HG03045 (cell line): ENCODE measurements around the gene RXRA.

Experiments used
- ATAC-seq: cut with Tn5 transposase; IDR thresholded peaks from one replicate; pipeline ENCODE4 v1.9.1; 2021; ENCODE audit warnings: mild to moderate bottlenecking, moderate library complexity; ENCODE audit not compliant: unreplicated experiment

RXRA gene

DNA sequence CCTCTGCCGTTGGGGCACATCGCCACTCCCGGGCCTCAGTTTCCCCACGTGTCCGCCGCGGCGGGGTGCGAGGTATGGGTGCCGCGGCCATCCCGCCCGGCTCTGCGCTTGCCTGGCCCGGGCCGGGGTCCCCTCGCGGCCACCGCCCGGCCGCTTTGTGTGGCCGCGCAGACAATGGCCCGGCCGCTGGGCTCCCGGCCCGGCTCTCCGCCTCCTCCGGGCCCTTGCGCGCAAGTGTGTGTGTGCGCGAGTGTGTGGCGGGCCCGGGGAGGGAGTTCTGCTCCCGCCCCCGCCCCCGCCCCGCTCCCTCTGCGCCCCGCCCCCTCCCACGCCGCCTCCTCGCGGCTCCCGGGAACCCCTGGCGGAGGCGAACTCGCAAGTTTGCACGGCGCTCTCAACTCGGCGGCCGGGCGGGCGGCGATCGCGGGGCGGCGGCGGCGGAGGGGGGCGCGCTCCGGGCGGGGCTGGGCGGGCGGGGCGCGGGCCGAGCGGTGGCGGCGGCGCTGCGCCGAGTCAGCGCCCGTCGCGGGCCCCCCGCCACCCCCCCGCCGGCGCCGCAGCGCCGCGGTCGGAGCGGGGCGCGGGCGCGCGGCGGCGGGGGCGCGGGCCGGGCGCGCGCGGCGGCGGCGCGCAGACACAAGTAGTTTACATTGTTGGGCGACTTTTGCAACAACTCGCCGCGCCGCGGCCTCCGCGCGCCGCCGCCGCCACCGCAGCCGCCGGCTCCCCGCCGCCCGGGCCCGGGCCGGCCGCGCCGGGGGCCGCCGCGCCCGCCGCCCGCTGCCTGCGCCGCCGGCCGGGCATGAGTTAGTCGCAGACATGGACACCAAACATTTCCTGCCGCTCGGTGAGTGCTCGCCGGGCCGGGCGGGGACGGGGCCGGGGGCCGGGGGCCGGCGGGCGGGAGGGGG lies at the start of gene RXRA:
Gene RXRA, plus strand, starts transcription at position 643 of the 911 bp plus-strand sequence. Its CDS starts 177 bp downstream, at position 820.
- ATAC-seq, result no peak

DNA sequence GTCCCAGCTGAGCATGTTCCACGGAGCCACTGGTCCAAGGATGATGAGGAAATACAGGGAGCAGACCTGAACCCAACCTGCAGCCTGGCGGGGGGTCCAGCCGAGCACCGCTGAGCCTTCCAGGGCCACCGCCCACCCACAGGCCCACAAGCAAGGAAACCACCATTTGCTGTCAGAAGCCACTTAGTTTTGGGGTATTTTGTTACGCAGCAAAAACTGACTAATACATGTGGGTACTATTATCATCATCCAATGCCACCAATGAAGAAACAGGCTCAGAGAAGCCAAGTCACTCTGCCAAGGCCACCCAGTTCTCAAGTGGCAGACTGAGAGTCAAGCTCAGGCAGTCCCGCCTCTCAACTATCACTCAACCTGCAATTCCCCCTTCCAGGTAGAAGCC lies 48.0 kb upstream of the RXRA start:
- no peak for ATAC-seq

- no peak for ATAC-seq
Measured at GRCh38 chr9:134278974-134279640, 47.1 kb upstream of the RXRA start.

DNA sequence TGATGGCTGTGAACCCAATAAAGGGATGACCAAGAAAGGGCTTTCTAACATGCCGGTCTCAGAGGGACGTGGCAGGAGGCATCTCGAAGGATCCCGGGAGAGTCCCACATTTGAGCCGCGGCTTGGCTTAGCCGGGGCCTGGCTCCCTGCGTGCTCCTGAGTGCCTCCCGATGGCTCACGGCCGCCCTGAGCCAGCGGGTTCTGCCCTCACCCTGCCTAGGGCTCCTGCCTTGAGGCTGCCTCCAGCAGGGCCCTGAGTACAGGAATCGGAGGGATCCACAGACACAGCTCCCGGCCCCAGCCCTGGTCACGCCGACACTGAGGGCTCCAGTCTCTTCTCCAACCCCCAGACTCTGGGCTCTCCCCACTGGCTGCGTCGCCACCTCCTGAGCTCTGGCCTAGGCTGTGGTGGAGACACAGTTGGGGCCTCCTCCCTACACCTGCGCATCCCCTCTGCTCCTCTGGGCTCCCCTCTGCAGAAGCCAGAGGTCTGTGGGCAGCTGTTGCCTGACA lies 44.1 kb upstream of the RXRA start:
- no peak for ATAC-seq

DNA sequence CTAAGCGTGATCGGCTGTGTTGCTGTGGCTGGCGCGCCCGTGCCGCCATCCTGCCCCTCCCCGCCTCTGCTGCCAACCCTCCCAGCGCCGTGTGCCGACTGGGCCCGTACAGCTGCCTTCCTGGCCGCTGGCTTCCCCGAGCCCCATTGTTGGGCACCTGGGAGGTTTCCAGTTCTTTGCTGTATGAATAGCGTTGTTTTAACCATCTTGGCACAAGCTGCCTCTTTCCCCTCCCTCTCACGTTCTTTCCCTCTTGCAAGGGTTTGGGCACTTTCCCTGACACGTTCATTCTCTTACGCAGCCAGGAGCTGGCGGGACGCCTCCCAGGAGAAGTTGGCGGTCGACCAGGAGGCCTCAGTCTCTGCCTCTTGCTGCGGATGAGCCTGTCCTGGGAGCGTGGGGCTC lies 43.1 kb upstream of the RXRA start:
- no peak for ATAC-seq

DNA sequence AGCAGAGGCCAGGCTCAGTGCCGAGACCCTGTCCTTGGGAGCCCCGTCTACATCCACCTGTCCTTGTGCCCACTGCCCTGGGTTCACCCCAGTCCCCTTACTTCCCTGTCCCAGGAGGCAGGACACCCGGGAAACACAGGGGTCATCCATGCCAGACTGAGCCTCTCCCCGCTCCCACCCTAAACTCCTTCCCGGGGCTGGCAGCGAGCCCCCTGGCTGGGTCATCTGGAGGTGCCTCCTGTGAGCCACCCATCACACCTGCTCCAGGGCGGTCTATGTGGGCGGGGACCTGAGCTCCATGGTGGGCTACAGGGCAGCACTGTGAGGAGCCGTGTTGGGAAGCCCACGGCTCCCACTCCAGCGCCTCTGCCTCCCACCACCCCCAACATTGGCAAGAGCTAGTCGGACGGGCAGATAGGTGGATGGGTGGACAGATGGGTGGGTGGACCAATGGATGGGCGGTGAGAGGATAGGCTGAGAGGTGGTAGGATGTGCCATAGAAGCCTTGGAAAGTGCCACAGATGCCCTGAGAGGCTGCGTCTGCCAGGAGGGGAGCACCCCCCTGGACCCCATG lies 42.5 kb upstream of the RXRA start:
- no peak for ATAC-seq

DNA sequence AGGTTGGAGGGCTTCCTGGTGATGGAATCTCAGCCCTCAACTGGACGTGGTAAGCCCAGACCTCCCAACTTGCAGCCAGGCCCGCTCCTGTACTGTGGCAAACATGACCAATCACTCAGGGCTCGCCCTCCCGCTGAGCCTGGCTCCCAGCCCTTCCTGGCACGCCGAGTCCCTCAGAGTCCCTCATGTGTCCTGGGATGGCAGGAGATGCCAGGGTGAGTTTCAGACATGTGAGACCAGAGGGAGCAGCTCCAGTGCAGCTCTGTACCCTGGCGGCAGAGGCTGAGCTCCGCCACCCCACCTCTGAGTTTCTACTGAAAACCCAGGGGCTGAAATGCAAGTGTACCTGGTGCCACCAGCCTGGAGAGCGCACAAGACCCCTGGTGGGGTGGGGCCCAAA lies 42.0 kb upstream of the RXRA start:
- ATAC-seq, result no peak

DNA sequence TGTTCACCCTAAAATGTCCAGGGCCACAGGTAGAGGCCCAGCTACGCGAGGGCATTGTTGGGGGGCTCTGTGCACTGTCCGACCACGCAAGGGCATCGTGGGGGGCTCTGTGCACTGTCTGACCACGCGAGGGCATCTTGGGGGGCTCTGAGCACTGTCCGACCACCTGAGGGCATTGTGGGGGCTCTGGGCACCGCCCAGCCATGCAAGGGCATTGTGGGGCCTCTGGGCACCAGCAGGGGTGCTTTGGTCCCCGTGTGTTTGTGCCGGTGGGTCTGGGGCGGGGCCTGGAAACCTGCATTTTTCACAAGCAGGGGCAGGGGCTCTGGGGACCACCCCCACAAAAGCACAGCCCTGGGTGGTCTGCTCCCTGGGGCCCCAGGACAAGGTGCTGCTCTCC lies 41.5 kb upstream of the RXRA start:
- ATAC-seq, result no peak

DNA sequence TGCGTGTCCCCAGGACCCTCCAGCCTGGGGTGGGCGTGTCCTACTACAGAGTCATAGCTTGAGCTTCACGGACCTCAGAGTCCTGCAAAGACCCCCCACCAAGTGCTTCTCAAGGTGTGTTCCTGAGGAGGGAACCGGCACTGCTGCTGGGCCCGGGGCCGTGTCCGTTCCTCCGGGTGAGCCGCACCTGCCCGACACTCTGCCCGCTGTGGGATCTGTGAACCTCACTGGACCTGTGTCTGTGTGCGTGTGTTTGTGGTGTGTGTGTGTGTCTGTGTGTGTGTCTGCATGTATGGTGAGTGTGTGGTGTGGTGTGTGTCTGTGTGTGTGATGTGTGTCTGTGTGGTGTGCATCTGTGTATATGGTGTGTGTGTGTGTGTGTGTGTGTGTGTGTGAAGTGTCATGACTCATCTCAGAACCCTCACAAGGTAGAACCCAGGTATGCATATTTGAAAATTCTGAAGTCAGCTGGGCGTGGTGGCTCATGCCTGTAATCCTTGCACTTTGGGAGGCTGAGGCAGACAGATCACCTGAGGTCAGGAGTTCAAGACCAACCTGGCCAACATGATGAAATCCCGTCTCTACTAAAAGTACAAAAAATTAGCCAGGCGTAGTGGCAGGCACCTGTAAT lies 40.9 kb upstream of the RXRA start:
- ATAC-seq, result no peak

DNA sequence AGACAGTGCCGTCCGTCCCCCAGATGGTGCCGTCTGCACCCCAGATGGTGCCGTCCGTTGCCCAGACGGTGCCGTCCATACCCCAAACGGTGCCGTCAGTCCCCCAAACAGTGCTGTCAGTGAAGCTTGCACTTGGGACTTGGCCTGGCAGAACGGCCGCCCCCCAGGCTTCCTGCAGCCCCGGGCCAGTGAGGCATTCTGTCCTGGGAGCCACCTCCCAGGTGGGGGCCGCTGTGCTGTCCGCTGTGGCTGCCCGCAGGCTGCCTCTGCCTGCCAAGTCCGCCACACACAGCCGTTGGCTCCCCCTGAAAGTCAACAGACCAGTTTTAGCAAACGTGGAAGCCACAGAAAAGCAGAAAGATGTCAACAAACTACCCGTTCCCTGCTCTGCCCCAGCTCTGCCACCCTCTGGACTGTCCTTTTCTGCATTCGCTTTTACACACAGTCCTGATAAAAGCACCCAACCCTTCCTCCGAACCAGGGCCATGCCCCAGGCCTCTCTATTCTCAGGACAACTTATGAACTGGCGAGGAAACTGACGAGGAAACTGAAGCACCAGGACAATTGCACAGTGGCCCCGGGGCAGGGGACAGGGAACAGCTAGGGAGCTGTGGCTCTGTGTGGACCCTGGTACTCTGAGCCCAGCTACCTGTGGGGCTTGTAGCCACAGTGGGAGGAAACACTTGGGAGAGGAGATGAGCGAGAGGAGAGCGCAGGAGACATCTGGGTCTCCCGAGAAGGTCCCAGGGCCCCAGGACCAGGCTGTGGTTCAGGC lies 39.6 kb upstream of the RXRA start:
- no peak for ATAC-seq

GRCh38 chr9:134287591-134288491 lies 38.4 kb upstream of the RXRA start:
- no peak for ATAC-seq

DNA sequence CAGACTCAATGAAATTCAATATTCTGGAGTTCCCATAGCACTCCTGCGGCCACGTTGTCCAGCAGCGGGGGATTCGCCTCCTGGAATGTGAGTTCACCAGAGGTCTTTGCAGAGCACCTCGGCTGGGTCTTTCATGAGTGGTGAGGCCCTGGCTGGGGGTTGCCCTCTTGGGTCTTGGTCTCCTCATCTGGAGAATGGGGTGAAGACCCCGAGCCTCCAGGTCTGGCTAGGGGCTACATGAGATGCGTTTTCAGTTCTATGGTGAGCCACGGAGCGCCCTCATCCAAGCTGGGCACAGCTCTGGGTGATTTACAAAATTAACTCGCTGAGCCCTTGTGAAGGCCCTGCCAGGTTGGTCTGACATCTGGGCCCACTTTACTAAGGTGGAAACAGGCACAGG lies 37.5 kb upstream of the RXRA start:
- no peak for ATAC-seq

DNA sequence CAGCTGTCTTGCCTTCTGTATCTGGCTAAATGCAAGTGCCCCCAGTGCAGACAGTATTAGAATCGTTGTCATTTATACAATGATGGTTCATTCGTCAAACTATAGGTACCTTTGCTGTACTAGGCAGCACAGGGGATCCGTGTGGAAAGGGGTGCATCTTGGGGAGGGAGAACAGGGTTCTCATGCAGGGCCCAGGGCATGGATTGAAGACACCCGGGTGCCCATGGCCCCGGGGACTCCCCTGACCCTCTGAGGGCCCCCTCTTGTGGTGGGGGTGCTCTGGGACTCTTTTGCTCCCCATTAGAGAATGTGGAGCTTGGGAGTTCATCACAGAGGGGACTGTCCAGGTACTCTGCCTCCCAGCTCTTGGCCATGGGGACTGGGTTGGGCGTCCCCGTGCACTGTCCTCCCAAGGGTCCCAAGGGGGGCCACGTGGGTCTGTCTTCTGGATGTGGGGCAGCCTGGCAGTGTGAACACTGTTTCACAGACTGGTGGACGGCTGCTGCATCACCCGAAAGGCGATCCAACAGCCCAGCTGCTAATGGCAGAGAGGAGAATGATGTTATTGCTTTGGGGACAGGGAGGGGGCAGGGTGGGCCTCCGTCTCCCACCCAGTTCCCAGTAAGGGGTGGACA lies 36.9 kb upstream of the RXRA start:
- no peak for ATAC-seq

- ATAC-seq, result no peak
Measured at GRCh38 chr9:134290603-134291451, 35.4 kb upstream of the RXRA start.

GRCh38 chr9:134291452-134291881 lies 34.8 kb upstream of the RXRA start:
- no peak for ATAC-seq

DNA sequence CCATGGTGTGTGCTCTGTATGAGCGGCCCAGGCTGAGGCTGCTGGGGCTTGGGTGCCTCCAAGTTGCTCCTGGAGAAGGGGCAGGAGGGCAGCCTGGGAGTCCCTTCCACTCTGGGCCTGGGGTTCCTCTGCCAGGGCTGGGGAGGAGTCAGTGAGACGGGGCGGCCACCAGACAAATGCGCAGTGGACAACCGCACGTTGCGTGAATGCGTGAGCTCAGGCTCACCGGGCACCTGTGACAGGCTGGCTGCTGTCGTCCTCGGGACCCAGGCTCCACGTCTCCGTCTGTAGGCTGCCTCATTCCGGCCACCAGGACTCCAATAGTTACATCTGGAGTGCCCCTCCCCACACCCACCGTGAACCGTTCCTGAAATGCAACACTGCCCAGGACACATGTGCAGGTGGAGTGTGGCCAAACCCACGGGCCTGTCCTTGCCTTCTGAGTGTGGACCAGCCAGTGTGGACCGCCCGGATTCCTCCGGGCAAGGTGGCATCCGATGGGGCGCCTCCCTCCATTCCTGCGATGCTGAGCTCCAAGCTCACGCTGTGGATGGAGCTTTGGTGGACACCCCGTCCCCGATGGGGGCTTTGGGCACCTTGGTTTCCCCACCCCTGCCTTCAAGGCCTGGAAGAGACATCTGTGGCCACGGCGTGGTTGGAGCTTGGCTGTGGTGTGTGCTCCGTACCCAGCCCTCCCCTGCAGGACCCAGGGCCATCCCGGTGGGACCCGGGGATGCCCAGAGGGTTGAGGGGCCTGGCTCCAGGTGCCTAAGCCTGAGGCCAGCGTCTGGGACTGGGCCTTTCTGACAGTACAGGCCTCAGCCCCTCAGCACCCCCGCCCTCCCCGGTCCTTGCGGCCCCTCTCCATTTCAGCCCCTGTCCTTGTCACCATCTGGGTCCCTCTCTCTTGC lies 34.0 kb upstream of the RXRA start:
- ATAC-seq, result no peak

GRCh38 chr9:134293031-134293521 lies 33.2 kb upstream of the RXRA start:
- no peak for ATAC-seq
